Spleen (tissue), 11 donors: Measurements from ENCODE around the gene ZNF519. TPM values are rescaled to one million over a fixed set of nuclear protein-coding genes. Genes with fewer than 3 reads are reported as not detected.

Experiments
- DNase-seq: peaks from one replicate; pipeline ENCODE4 v3.0.0-alpha.2; 2020
- H3K27ac ChIP-seq, 8 donors: fragments of 200-600 bp; sonication (generic) in 7 of 8; 1 replicate in 4 of 8; 2 replicates in 4 of 8; pipeline versions ENCODE4 v1.5.0 to v1.8.0; 2016 to 2021; ENCODE audit warnings: inconsistent platforms in 4 of 8, mild to moderate bottlenecking in 4 of 8, moderate library complexity in 1 of 8
- H3K27me3 ChIP-seq, 7 donors: fragments of 200-600 bp; sonication (generic) in 6 of 7; replicated peaks in 1 of 7; 1 replicate in 4 of 7; 2 replicates in 3 of 7; pipeline versions ENCODE4 v1.5.0 to v1.8.0; 2016 to 2021; ENCODE audit warnings: inconsistent platforms in 3 of 7, mild to moderate bottlenecking in 1 of 7
- H3K36me3 ChIP-seq, 6 donors: fragments of 200-600 bp; sonication (generic) in 5 of 6; 1 replicate in 4 of 6; 2 replicates in 2 of 6; pipeline versions ENCODE4 v1.5.0 to v1.8.0; 2016 to 2021; ENCODE audit warnings: inconsistent platforms in 2 of 6
- H3K4me1 ChIP-seq, 6 donors: fragments of 200-600 bp; sonication (generic) in 5 of 6; 1 replicate in 3 of 6; 2 replicates in 3 of 6; pipeline versions ENCODE4 v1.5.0 to v1.8.0; 2016 to 2021; ENCODE audit warnings: inconsistent platforms in 3 of 6
- H3K4me3 ChIP-seq, 8 donors: fragments of 200-600 bp; sonication (generic) in 7 of 8; 1 replicate in 4 of 8; 2 replicates in 4 of 8; pipeline versions ENCODE4 v1.5.0 to v1.8.0; 2016 to 2021; ENCODE audit warnings: inconsistent platforms in 4 of 8, mild to moderate bottlenecking in 4 of 8, moderate library complexity in 2 of 8
- H3K9me3 ChIP-seq, 8 donors: fragments of 200-600 bp; sonication (generic) in 7 of 8; 1 replicate in 4 of 8; 2 replicates in 4 of 8; pipeline versions ENCODE4 v1.5.0 to v1.8.0; 2016 to 2021; ENCODE audit warnings: inconsistent platforms in 4 of 8
- POLR2A ChIP-seq, 3 donors: fragments of 450-650 bp; IDR thresholded peaks; one replicate each; pipeline ENCODE4 v1.5.1; 2017; ENCODE audit warnings: antibody characterized with exemption in 3 of 3, mild to moderate bottlenecking in 1 of 3
- POLR2AphosphoS5 ChIP-seq, 3 donors: sonication (generic); formaldehyde crosslinking; IDR thresholded peaks; one replicate each; pipeline ENCODE4 v1.5.1; 2017; ENCODE audit warnings: antibody characterized with exemption in 3 of 3
- WGBS, 5 donors: extraction: QIAGEN DNeasy Blood & Tissue Kit in 3 of 5; methylation state at CpG; one replicate each; pipeline versions ENCODE4 v1.1.5 to v1.1.7; 2013 to 2018; 5-methylcytosine and 5-hydroxymethylcytosine counted together
- intact Hi-C: fragments of 100-400 bp; cut with DNase I; formaldehyde crosslinking; loops from one replicate; pipeline ENCODE4 v1.15.0; 2023; ENCODE audit warnings: low total_unique reads
- polyA plus RNA-seq, 3 donors: library from polyadenylated mRNA; stranded (reverse); fragments of 200-250 nt; gene quantifications; one replicate each; pipeline ENCODE4 v1.2.1, GENCODE V29; 2013
- total RNA-seq, 7 donors: library from RNA; depleted of rRNA in 3 of 7; stranded (reverse); fragments of >200 nt in 3 of 7; fragmentation: NEBNext Ultra II Directional in 4 of 7; extraction: Animal tissue kit (Norgen Biotek cat#: 25700) in 4 of 7; gene quantifications; one replicate each; pipeline versions ENCODE4 v1.1.0 to v1.2.1, GENCODE V29; 2016 to 2021
- TF ChIP-seq, protein P1 (sequence below), 11 experiments: fragments of 200-600 bp in 7 of 11; fragments of 450-650 bp in 4 of 11; sonication (generic) in 4 of 11; IDR thresholded peaks in 8 of 11; conservative IDR thresholded peaks in 3 of 11; 1 replicate in 7 of 11; 2 replicates in 4 of 11; pipeline versions ENCODE4 v1.4.0 to v1.8.0; 2016 to 2021; ENCODE audit warnings: antibody characterized with exemption in 11 of 11, inconsistent platforms in 4 of 11, mild to moderate bottlenecking in 1 of 11
- donor health status: healthy with polysubstance abuse.
- donor health status: DM: no; HTN: no; CAD: no; lungs with moderate emphysema.
- donor health status: DM: no; HTN: no; CAD: no.
- donor health status: Bipolar disorder and iron deficiency.
- donor health status: healthy.
- donor health status: DM: no; HTN: no; CAD: no.
- donor health status: DM: yes; HTN: yes; CAD: no.

The ZNF519 gene
- total and polyA plus RNA-seq, 10 donors: 1.6 to 13.9 (median 7.5) TPM

DNA sequence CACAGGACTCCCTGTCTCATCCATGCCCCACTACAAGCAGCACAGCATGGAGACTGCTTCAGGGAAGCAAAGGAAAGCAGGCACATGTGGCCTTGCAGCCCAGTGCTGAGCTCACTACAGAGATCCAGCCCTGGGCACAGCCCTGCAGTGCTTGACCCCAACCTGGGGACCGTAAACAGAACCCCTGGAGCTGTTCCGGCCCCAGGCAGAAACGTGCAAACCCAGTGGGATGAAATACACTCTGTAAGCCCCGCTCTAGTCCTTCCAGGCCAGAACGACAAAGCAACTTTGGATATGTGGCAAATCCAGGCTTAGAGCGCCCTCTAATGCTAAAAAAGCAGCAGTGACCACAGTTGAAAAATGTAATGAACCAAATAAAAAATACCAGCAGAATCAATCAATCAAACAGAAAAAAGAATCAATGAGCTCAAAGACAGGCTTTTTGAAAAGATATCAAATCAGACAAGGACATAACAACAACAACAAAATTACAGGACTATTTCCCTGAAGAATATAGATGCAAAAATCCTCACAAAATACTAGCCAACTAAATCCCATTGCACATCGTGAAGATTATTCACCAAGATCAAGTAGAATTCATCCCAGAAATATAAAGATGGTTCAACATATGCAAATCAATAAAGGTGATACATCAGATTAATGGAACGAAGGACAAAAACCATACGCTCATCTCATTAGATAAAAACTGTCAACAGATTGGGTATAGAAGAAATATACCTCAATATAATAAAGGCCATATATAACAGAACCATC, 45.6 kb downstream of the ZNF519 start:
- TF ChIP-seq, protein P1, sequence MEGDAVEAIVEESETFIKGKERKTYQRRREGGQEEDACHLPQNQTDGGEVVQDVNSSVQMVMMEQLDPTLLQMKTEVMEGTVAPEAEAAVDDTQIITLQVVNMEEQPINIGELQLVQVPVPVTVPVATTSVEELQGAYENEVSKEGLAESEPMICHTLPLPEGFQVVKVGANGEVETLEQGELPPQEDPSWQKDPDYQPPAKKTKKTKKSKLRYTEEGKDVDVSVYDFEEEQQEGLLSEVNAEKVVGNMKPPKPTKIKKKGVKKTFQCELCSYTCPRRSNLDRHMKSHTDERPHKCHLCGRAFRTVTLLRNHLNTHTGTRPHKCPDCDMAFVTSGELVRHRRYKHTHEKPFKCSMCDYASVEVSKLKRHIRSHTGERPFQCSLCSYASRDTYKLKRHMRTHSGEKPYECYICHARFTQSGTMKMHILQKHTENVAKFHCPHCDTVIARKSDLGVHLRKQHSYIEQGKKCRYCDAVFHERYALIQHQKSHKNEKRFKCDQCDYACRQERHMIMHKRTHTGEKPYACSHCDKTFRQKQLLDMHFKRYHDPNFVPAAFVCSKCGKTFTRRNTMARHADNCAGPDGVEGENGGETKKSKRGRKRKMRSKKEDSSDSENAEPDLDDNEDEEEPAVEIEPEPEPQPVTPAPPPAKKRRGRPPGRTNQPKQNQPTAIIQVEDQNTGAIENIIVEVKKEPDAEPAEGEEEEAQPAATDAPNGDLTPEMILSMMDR (IDR thresholded peaks at IDR 0.05 in 8 of 11, conservative IDR thresholded peaks at IDR 0.05 in 3 of 11): peak in 7 of 11 experiments; percentile 26 to 51 (median 36)
- no peak for TF ChIP-seq POLR2A (IDR thresholded peaks at IDR 0.05)
- TF ChIP-seq POLR2AphosphoS5 (IDR thresholded peaks at IDR 0.05): no peak
- H3K4me1 ChIP-seq: no peaks in the 10 kb centered on the region
- DNase-seq: no peak
- H3K27ac ChIP-seq: no peak overlapping the region
- intact Hi-C loops: no loop called here
- WGBS, 5 donors: 36 to 45% (median 40%) methylated on average over 8 to 9 of the region's 9 CpGs
- no peaks in the 10 kb centered on the region for H3K9me3 ChIP-seq
- H3K27me3 ChIP-seq: no peaks in the 10 kb centered on the region
- H3K4me3 ChIP-seq: no peak overlapping the region
- H3K36me3 ChIP-seq: no peaks in the 10 kb centered on the region

DNA sequence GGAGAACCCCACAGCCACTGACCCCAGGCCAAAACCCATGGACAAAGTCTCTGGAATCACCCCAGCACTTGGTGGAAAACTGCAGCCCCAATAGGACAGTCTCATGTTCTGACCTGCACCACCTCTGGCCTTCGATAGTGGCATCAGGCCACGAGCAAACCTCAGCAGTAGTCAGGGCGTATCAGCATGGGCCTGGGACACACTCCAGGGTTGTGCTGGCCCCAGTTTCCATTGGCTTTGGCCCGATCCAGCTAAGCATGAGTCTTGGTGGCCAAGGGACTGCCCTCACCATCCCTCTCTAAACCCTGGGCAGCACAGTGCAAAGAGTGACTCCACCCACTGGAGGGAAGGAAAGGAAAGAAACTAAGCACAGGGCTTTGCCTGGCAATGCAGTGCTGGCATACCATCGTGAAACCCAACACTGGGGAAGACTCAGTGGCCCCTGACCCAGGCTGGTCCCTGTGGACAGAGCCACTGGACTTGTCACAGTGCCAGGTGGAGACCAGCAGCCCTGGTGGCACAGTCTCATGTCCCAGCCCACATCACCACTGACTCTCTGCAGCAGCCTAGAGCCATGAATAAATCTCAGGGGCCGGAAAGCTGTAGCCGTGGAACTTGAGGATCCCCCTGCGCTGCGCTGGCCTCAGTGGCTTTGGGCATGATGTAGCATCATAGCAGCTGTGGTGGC, 46.3 kb downstream of the ZNF519 start:
- intact Hi-C loops: no loop called here
- Histone ChIP-seq H3K27ac (no peak overlapping the region), H3K4me3 (no peak overlapping the region), H3K27me3 (no peaks in the 10 kb centered on the region), H3K9me3 (no peaks in the 10 kb centered on the region), H3K36me3 (no peaks in the 10 kb centered on the region), H3K4me1 (no peaks in the 10 kb centered on the region)
- WGBS, 5 donors: 88 to 98% (median 93%) methylated on average over 7 to 9 of the region's 9 CpGs
- DNase-seq: no peak
- TF ChIP-seq, protein P1 (IDR thresholded peaks at IDR 0.05 in 8 of 11, conservative IDR thresholded peaks at IDR 0.05 in 3 of 11): no peak
- TF ChIP-seq POLR2AphosphoS5 (IDR thresholded peaks at IDR 0.05) (no peak), POLR2A (IDR thresholded peaks at IDR 0.05) (no peak)

DNA sequence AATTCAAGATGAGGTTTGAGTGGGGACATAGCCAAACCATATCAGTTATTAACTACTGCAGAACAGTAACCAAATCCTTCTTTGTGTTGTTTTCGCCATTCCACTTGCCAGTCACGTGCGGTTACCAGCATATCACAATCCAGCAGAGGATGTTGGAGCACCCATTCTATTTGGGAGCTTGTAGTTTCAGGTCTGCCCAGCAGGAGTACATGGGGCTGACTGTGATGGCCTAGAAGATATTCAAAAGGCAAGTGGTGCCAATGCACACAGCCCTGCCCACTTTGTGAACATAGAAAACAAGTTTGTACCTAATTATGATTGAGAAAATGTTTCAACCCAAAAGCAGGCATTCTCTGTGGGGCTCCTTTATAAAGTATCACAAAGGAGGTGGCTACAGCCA, 57.0 kb downstream of the ZNF519 start:
- no peak overlapping the region for H3K4me3 ChIP-seq

More for the DNA sequence above, 57.0 kb downstream of the ZNF519 start:
- intact Hi-C loops: no loop called here
- DNase-seq: no peak
- H3K27ac ChIP-seq: no peak overlapping the region
- no peaks in the 10 kb centered on the region for H3K27me3 ChIP-seq
- H3K36me3 ChIP-seq: peaks cover 0 to 4% (median 0%) of the 10 kb centered on the region in 6 donors
- H3K9me3 ChIP-seq: peaks cover 0 to 4% (median 1%) of the 10 kb centered on the region in 8 donors
- 94 to 98% (median 96%) methylated on average over 3 of the region's 3 CpGs for WGBS, 5 donors
- TF ChIP-seq POLR2A (IDR thresholded peaks at IDR 0.05) (no peak), POLR2AphosphoS5 (IDR thresholded peaks at IDR 0.05) (no peak)
- TF ChIP-seq, protein P1 (IDR thresholded peaks at IDR 0.05 in 8 of 11, conservative IDR thresholded peaks at IDR 0.05 in 3 of 11): no peak
- no peaks in the 10 kb centered on the region for H3K4me1 ChIP-seq
